NCI-H2196 treated with DMSO at 0.1 percent for 48 hours (cell line): ENCODE results near the gene UBE2O.

Experiments
- DNase-seq: peaks from one replicate; lab custom pipeline; 2025; ENCODE audit not compliant: unreplicated experiment; lab: John Stamatoyannopoulos, UW

The UBE2O gene

DNA sequence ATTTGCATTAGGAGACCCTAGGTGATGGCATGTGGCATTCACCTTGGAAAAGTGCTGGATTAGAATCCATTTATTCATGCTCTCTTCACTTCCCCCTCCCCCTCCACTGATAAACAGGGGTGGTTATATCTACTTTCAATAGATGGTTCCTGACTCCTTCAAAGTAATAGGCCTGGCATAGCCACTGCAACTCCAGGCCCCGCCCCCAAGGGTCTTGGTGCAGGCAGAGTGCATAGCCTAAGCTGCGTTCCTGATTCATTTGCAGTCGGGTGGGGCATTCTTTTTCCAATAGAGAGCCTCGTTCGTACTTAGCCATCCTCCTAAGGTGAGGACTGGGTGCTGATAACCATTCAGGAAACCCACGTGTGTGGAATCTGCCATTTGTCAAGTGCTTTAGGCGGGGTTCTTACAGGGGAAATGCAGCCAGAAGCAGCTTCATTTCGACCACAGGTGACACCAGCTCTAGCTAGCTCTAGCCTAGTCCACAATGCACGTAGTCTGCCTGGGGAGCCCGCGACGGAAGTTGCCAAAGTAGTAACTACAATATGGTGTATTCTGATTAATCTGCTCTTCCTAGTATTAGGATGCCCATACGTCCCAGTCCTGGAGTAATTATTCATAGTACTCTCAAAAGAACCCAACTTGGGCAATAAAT is 11.1 kb downstream of the UBE2O start:
- no peak for DNase-seq

DNA sequence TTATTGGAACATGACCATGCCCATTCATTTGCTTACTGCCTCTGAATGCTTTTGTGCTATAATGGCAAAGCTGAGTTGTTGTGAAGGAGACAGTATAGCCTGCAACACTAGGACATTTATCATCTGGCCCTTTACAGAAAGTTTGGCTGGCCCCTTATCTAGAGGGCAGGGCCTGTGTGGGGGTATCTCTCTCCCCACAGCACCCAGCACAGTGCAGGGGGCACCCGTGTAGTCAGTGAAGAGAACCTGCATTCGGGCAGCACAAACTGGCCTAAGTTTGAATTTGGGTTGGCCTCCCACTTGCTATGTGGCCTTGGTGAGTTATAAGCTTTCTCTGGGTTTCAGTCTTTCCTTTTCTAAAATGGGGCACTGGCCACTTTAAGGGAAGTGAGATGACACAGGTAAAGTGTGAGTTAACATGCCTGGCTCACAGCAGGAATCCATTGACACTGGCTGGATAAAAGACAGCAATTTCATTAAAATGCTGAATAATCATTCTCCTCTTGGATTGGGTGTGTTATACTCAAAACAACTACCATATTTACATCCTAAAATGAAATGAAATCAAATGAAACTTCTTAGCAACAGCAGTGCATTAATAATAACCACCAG is 12.1 kb downstream of the UBE2O start:
- DNase-seq: no peak

DNA sequence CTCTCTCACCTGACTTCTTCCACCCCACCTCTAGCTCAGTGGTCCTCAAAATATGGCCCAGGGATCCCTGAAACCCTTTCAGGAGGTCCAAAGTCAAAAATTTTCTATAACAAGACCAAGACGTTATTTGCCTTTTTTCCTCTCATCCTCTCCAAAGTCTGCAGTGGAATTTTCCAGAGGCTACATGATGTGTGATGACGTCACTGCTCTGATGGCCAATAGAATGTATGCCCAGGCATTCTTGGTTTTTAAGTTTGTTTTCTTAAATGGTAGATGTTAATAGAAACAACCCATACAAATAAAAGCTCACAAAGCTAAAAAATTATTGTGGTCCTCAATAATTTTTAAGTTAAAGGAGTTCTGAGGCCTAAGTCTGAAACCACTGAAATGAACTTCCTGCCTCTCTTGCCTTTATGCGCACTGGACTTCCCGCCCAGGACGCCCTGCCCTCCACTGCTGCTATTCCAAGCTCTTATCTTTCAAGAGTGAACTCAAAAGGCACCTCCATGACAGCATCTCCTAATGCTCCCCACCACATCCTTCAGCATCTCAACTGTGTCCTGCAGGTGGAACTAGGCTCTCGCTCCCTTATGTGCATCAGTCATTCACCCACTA is 13.5 kb downstream of the UBE2O start:
- no peak for DNase-seq

DNA sequence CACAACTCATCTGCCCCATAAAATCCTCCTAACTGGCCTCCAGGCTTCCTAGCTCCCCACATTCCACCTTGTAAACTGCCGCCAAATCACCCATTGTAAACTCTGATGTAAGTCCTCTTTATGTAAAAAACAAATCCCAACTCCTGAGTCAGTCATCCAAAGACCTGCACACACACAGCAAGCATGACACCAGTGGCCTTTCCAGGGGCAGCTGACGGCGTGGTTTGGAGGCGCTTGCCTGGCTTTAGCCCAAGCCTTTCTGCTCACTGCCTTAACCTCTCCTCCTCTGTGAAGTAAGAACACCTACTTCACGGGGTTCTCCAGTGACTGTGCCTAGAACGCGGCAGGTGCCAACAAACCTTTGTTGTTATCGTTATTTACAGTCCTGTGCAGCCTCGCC is 14.0 kb downstream of the UBE2O start:
- DNase-seq: no peak

DNA sequence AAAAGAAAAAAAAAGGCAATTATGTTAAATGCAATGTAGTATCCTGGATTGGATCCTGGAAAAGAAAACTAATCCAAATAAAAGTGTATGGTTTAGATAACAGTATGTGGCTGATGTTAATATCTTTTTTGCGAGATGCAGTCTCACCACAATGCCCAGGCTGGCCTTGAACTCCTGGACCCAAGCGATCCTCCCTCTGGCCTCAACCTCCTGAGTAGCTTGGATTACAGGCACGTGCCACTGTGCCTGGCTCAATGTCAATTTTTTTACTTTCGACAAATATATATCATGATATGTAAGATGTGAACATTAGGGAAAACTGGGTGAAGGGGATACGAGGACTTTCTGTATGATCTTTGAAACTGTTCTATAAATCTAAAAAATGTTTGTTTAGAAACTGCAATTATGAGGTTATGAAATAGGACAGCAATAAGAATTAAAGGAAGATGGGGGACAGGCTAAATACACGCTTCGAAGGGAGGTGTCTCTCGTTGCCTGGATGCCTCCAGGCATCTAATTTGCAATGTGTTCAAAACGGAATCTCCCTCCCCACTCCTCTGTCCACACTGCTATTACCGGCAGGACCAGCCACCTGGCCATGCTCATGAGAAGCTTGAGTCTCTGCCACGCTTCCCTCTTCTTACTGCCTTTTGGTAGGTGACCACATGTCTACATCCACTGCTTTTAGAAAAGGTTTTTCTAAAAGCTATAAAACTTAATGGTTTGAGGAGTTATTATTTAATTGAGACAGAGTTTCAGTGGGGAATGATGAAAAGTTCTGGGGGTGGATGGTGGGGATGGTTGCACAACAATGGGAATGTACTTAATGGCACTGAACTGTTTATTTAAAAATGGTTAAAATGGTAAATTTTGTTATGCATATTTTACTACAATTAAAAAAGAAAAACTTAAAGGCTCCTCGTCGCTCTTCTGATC is 15.2 kb downstream of the UBE2O start:
- no peak for DNase-seq

DNA sequence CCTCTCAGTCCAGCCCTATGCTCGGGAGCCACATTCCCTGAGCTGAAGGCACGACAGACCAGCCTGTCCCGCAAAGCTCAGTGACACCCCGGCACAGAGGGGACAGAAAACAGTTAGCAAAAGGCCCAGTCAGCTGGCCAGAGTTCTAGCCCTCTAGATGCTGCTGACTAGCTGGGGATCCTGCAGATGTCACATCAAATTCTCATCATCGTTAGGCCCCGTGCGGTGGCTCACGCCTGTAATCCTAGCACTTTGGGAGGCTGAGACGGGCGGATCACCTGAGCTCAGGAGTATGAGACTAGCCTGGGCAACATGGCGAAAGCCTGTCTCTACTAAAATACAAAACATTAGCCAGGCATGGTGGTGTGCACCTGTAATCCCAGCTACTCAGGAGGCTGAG is 17.2 kb downstream of the UBE2O start:
- DNase-seq: no peak

DNA sequence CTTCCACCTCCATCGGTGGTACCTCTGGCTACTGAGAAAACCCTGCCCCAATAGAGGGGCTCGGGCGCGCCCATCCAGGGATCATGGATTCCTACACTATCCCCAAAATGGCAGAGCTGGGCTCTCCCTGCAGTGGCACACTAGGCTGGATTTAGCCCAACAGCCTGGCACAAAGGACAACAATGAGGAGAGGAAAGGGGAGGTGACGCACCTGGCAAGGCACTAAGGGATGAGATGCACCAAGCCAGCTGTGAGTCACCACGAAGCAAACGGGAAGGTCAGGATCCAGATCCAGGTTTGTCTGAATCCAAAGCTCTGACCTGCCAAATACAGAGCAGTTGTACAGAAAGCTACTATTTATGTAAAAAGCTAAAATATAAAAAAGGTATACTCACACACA is 18.1 kb downstream of the UBE2O start:
- DNase-seq: no peak

DNA sequence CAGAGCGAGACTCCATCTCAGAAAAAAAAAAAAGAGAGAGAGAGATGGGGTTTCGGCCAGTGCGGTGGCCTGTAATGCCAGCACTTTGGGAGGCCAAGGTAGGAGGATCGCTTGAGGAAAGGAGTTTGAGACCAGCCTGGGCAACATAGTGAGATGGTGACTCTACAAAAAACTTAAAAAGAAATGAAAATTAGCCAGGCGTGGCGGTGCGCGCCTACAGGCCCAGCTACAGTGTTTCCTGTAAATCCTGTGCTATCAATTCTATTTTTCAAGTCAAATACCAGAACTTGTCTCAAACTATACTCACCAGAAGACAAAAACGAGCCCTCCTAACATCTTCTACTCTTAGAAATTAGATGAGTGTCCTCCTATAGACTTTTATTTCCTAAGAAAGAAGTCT is 19.3 kb downstream of the UBE2O start:
- no peak for DNase-seq

DNA sequence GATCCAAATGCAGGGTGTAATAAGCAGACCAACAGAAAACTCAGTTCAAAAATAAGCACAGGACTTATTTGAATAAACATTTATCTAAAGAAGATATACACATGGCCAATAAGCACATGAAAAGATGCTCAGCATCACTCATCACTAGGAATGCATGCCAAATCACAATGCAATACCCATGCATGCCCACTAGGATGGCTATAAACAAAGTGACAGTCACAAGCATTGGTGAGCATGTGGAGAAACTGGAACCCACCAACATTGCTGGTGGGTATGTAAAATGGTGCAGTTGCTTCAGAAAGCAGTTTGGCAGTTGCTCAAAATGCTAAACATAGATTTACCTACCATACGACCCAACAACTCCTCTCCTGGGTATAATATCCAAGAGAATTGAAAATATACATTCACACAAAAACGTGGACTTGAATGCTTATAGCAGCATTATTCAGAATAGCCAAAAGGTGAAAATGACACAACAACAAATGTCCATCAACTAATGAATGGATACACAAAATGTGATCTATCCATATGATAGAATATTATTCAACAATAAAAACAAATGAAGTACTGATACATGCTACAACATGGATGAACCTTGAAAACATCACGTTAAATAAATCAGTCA is 20.1 kb downstream of the UBE2O start:
- DNase-seq: no peak

DNA sequence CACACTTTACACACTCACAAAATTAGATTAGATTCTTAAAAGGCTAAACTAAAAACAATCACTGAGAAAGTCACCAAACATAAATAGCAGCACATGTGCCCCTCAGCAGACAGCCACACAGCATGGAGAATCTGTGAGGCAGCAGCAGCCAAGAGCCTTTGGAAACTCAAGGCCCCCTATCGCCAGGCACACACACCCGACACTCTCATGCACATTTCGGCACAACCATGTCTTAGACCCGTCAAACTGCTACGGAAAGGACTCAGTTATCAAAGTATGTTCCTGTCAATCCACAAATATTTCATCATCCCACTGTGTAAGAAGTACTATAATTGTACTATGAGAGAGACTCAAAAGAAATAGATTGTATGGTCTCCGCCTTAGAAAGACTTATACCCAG is 20.9 kb downstream of the UBE2O start:
- no peak for DNase-seq

DNA sequence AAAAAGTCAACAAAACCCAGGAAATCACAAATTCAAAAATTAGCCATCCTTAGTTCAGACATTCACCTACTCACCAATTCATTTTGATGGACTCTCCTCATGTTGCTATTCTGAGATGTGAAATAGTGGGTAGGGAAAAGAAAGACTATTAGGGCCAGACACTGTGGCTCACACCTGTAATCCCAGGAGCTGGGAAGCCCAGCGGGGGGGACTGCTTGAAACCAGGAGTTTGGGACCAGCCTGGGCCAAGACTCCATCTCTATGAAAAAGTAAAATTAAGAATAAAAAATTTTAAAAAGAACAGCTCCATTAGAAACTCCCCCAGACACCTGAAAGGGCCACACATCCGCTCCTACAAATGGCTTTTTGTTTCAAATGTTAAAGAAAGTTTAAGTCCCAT is 21.4 kb downstream of the UBE2O start:
- no peak for DNase-seq

DNA sequence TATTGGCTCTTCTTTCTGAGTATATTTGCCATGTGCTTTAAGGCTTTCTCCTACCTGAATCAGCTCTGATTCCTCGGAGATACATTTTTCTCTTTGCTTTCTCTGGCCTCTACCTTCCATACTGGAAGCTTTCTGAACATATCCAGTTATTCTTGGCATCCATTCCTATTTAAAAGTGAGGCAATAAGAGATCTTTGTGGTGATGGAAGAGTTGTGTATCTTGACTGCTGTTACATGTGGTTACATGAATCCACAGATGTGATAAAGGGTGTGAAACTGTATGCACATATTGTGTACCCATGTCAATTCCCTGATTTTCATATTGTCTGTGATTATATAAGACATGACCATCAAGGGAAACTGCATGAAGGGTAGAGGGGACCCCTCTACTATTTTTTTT is 24.4 kb downstream of the UBE2O start:
- no peak for DNase-seq

DNA sequence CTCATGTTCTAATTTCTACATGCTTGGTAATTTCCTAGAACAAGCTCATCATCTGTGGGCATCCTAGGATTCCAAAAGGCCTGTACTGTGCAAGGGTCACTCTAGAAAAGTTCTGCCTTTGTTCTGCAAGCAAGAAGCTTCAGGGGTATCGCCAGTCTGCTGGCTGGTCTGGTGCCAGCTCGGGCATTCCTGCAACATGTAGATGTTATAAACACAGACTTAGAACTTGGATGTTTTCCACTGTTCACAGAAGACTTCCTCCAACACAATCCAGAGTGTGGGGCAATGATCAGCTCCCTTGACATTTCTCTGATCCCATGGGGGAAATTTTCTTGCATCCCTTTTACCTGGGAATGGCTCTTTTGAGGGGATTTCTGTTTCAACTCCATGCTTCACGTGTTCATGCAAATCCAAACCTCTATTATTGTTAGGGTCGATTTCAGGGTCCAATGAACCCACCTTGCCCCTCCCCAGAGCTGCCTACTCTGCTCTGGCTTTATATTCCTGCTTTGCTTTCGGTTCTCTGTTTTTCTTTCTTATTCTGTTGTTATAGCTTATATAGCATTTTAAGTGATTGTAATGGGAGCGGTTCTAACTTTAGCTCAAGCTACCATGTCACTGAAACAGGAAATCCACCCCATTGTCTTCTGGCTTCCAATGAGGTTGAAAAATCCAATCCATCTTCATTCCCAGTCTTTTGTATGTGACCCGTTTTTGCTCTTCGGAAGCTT is 25.3 kb downstream of the UBE2O start:
- no peak for DNase-seq

DNA sequence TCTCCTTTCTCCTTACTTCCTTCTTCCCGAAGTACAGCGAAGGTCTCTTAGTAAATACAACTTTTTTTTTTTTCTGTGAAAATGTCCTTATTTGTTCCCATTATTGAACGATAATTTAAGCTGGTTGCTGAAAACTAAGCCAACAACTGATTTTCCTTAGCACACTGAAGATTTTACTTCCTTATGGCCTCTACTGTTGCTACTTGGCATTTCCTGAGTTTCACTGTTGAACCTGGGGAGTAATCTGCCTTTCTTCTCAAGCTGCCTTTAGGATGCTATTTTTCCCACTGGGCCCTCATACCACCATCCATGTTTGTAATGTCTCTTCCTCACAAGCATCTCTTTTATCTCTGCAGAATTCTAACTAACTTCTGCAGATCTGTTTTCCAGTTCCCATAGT is 26.1 kb downstream of the UBE2O start:
- no peak for DNase-seq

DNA sequence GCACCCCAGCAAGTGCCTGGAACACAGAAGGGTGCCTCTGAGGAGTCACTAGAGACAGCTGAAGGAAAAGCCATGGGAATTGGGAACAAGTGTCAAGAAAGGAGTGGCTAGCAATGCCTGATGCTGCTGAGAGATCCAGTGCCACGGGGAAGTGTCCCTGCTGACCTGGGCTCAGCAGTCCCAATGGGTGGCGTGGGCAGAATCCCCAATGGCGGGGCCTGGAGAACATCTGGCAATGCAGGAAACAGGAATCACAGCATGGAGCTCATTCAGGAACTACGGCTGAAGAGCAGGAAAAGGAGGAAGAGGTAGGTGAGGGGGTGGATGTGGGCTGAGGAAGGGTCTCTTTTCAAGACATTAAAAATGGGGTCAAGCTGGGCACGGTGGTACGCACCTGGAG is 30.1 kb downstream of the UBE2O start:
- no peak for DNase-seq

DNA sequence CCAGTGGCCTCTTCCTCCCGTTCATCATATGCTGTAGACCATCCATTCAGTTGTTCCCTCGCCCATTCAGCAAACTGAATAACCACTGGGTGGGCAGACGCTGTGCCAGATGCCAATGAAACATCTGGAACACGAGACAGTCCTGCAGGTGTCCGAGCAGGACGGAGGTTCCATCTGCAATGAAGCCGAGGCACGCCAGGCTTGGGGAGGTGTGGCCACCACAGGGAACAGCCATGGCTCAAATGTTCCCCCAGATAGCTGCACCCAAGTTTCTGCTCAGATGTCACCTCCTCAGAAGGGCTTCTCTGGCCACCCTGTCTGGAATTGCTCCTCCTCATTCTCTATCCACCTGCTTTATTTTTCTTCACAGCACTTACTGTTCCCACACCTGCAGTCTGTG is 30.5 kb downstream of the UBE2O start:
- no peak for DNase-seq

DNA sequence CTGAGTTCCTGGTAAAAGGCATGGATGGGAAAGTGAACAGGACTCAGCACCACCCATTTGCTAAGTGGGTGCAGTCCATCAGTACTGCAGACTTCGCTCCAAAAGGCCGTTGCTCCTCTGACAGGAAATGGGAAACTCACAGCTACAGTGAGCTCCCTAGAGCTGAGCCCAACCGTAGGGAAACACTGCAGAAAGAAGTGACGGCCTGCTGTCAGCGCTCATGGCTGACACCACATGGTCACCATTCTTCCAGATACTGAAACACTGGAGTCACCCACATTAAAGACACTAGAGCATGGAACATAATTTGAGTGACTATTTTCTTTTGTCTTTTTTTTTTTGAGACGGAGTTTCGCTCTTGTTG is 31.9 kb downstream of the UBE2O start:
- DNase-seq: no peak

DNA sequence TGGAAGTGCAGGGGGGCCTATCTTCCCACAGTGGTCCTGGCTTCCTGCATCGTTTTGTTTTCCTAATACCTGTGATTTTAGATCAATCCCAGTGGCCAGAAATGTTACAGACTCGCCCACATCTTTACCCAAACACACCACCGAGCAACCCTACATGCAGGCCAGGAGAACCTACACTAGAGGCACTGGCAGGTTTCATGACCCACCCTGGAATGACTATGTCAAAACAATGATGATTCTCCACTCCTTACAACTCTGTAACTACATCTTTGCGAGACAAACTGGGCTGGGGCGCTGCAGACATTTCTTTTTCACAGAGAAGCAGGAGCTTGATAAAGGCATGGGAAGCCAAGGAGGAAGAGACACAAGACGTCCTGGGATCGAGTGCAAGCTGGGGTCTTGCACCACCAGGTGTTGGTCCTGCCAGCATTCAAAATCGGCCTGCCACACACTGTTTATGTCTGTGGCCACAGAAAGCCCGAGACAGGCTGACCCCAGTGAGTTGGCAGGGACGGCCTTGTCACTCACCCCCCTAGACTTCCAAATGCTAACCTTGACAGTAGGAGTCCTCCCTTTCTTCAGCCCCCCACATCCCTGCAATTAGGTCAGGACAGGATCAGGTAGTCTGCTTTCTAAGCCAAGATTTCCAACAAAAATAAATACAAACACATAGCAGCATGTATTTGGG is 32.5 kb downstream of the UBE2O start:
- DNase-seq: no peak

DNA sequence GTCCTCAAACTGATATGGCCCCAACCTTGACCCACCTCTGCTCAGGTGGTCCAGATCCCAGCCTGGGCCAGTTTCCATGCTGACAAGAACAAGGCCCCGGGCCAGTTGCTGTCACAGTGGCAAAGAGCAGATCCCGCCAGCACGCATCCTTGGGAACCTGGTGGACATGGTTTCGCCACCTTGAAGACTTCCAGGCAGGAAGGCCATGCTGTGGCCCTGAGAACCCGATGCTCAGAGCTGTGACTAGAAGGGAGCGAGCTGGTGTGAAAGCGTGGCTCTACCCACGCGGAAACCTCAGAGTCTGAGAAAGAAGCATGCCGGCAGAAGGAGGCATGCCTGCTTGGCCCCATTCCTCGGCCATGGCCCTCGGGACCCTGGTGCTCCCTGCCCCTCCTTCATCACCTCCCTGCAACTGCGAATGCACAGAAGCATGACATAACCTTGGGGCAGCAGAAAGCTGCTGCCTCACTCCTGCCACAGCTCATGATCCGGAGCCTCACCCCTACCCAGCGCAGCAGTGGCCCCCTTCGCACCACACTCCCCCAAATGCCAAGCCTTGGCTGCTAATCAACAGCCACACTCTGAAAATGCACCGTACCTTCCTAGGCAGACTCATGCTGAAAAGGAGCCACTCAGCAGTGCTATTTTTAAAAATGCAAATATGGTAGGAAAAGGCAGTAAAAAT is 33.2 kb downstream of the UBE2O start:
- peak; percentile 88 for DNase-seq
